Small intestine (tissue), 7 donors: Measurements from ENCODE around the gene RBMS3. TPM values are rescaled to one million over a fixed set of nuclear protein-coding genes. Genes with fewer than 3 reads are reported as not detected.

Experiments
- DNase-seq, 2 donors: peaks; one replicate each; pipeline versions ENCODE4 v3.0.0 to v3.0.0-alpha.2; 2013
- FAIRE-seq: peaks from 2 replicates; lab custom pipeline; 2012; peaks lifted over from hg19 to GRCh38; lab: Jason Lieb, UNC
- H3K27ac ChIP-seq, 3 donors: one replicate each; pipeline ENCODE4 v1.5.1; 2013; ENCODE audit warnings: low read length in 2 of 3, mild to moderate bottlenecking in 2 of 3, control low read depth in 1 of 3, inconsistent platforms in 1 of 3, low read depth in 1 of 3, moderate library complexity in 1 of 3
- H3K27me3 ChIP-seq, 3 donors: one replicate each; pipeline ENCODE4 v1.6.1; 2013; ENCODE audit warnings: low read length in 3 of 3, inconsistent platforms in 1 of 3; ENCODE audit not compliant: control insufficient read depth in 3 of 3, insufficient read depth in 3 of 3
- H3K36me3 ChIP-seq, 3 donors: one replicate each; pipeline ENCODE4 v1.6.1; 2013; ENCODE audit warnings: low read length in 3 of 3, inconsistent platforms in 1 of 3, low read depth in 1 of 3, mild to moderate bottlenecking in 1 of 3, moderate library complexity in 1 of 3; ENCODE audit not compliant: control insufficient read depth in 3 of 3, insufficient read depth in 2 of 3
- H3K4me1 ChIP-seq, 3 donors: one replicate each; pipeline ENCODE4 v1.6.1; 2013; ENCODE audit warnings: low read length in 2 of 3, inconsistent platforms in 1 of 3, low read depth in 1 of 3, mild to moderate bottlenecking in 1 of 3, moderate library complexity in 1 of 3; ENCODE audit not compliant: control insufficient read depth in 3 of 3, insufficient read depth in 2 of 3
- H3K4me3 ChIP-seq, 3 donors: one replicate each; pipeline ENCODE4 v1.5.1; 2013; ENCODE audit warnings: low read length in 3 of 3, control low read depth in 1 of 3, inconsistent platforms in 1 of 3, low read depth in 1 of 3, mild to moderate bottlenecking in 1 of 3, moderate library complexity in 1 of 3
- H3K9me3 ChIP-seq, 2 donors: one replicate each; pipeline ENCODE4 v1.6.1; 2013; ENCODE audit warnings: low read depth in 1 of 2, low read length in 1 of 2; ENCODE audit not compliant: control insufficient read depth in 2 of 2, insufficient read depth in 1 of 2
- WGBS, 3 donors: extraction: QIAGEN DNeasy Blood & Tissue Kit; methylation state at CpG; one replicate each; pipeline ENCODE4 v1.1.7; 2013; 5-methylcytosine and 5-hydroxymethylcytosine counted together
- polyA plus RNA-seq, 4 donors: library from polyadenylated mRNA; stranded (reverse) in 3 of 4; unstranded in 1 of 4; fragments of 200-250 nt in 3 of 4; fragments of 120-200 nt in 1 of 4; gene quantifications; one replicate each; pipeline versions ENCODE4 v1.2.1 to v1.2.3, GENCODE V29; 2013
- donor health status: healthy with polysubstance abuse.
- donor health status: control.
- donor health status: control.
- donor health status: Bipolar disorder and iron deficiency.
- donor health status: healthy.

The RBMS3 gene
- polyA plus RNA-seq, 4 donors: 0.81 to 6.4 (median 4.8) TPM; not detected in 1

- no peaks in the 10 kb centered on the region for H3K36me3 ChIP-seq
- peaks cover 0 to 3% of the 10 kb centered on the region in 2 donors for H3K9me3 ChIP-seq
- H3K27me3 ChIP-seq: no peaks in the 10 kb centered on the region
- H3K4me1 ChIP-seq: no peaks in the 10 kb centered on the region
- H3K4me3 ChIP-seq: no peak overlapping the region
- no peak for DNase-seq
- WGBS, 3 donors: 74 to 89% (median 79%) methylated on average over 1 of the region's 1 CpG
- FAIRE-seq: no peak
- H3K27ac ChIP-seq: no peak overlapping the region
Observed at GRCh38 chr3:29870136-29870535, 589.3 kb downstream of the RBMS3 start.

GRCh38 chr3:29871087-29871486 lies 590.2 kb downstream of the RBMS3 start:
- 27 to 62% (median 31%) methylated on average over 1 of the region's 1 CpG for WGBS, 3 donors

DNA sequence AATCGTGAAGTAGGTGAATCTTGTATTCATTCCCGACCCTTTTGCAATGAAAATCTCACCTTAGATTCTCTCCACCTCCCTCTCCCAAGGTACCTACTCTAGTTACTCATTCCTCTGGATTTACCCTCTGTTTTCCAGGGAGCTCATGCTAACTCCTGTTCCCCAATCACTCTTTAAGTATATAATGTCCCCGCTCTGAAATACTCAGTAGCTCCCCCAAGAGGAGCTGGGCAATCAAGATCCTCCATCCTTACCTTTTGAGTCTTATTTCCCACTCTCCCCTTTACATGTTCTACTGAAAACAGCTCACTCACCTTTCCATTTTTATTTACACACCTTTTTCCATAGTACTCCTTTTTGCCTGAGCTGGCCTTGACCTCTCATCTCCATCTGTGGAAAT lies 599.9 kb downstream of the RBMS3 start:
- Histone ChIP-seq H3K4me1 (no peaks in the 10 kb centered on the region), H3K27ac (no peak overlapping the region), H3K4me3 (no peak overlapping the region), H3K9me3 (no peaks in the 10 kb centered on the region), H3K27me3 (no peaks in the 10 kb centered on the region), H3K36me3 (no peaks in the 10 kb centered on the region)
- 71 to 88% (median 78%) methylated on average over 3 of the region's 3 CpGs for WGBS, 3 donors
- DNase-seq: no peak
- FAIRE-seq: no peak

More at GRCh38 chr3:29871087-29871486, 590.2 kb downstream of the RBMS3 start:
- no peaks in the 10 kb centered on the region for H3K4me1 ChIP-seq
- peaks cover 0 to 3% of the 10 kb centered on the region in 2 donors for H3K9me3 ChIP-seq
- DNase-seq (no peak), FAIRE-seq (no peak)
- H3K27ac ChIP-seq: no peak overlapping the region
- no peaks in the 10 kb centered on the region for H3K27me3 ChIP-seq
- H3K36me3 ChIP-seq: no peaks in the 10 kb centered on the region
- H3K4me3 ChIP-seq: no peak overlapping the region

DNA sequence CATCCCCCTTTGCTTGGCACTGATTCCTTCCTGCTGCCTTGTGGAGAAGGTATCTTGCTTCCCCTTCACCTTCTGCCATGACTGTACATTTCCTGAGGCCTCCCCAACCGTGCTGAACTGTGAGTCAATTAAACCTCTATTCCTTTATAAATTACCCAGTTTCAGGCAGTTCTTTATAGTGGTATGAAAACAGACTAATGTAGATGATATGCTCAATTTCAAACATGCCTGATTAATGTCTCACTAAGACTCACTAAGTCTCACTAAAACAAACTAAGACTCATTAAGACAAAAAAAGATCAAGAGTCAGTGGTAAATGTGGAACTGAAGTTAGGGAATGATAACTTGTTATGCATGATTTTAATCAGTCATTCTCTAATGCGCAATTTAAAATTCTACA lies 606.6 kb downstream of the RBMS3 start:
- WGBS, 3 donors: 64 to 73% (median 70%) methylated on average over 2 of the region's 2 CpGs
- no peaks in the 10 kb centered on the region for H3K4me1 ChIP-seq
- DNase-seq (no peak), FAIRE-seq (no peak)
- no peak overlapping the region for H3K4me3 ChIP-seq
- H3K36me3 ChIP-seq: no peaks in the 10 kb centered on the region
- no peaks in the 10 kb centered on the region for H3K27me3 ChIP-seq
- H3K9me3 ChIP-seq: no peaks in the 10 kb centered on the region
- H3K27ac ChIP-seq: no peak overlapping the region

DNA sequence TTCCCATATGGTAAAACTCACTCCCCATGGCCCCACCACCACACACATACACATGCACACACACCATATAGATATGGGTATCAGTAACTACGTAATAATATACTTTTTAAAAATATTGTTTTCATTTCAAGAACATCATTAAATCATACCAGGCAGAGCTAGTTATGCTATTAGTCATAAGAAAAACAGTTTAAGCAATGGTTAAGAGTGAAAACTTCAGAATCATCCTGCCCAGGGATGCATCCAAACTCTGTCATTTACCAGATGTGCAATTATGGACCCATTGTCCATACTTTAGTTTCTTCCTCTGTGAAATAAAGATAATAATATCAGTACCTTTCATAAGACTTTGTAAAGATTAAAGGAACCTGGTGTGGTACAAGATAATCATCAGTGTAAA lies 608.3 kb downstream of the RBMS3 start:
- no peak for DNase-seq
- no peak for FAIRE-seq
- no peak overlapping the region for H3K27ac ChIP-seq
- 78 to 88% (median 82%) methylated on average over 1 of the region's 1 CpG for WGBS, 3 donors
- H3K9me3 ChIP-seq: no peaks in the 10 kb centered on the region
- H3K27me3 ChIP-seq: no peaks in the 10 kb centered on the region
- no peak overlapping the region for H3K4me3 ChIP-seq
- no peaks in the 10 kb centered on the region for H3K4me1 ChIP-seq
- no peaks in the 10 kb centered on the region for H3K36me3 ChIP-seq

DNA sequence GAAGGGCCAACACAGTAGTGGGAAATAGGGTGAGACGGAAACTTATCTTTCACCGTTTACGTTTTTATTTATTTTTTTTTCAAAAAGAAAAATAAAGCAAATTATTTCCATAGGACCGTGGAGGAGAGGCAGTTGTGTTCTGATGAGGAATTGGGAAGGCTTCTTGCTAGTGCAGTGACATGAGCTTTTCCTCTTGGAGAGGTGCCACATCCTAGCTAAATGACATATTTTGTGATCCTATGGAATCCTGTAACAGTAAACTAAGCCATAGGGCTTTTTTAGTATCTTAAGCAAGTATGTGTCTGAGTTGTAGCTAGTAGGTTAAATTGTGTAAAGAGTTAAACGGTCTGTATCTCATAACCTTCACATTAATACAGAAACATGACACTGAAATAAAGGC lies 609.9 kb downstream of the RBMS3 start:
- Histone ChIP-seq H3K9me3 (no peaks in the 10 kb centered on the region), H3K27ac (no peak overlapping the region), H3K36me3 (no peaks in the 10 kb centered on the region), H3K4me3 (no peak overlapping the region), H3K4me1 (no peaks in the 10 kb centered on the region), H3K27me3 (no peaks in the 10 kb centered on the region)
- DNase-seq (no peak), FAIRE-seq (no peak)
- 75 to 84% (median 81%) methylated on average over 5 of the region's 5 CpGs for WGBS, 3 donors

GRCh38 chr3:29892976-29893554 lies 612.2 kb downstream of the RBMS3 start:
- Histone ChIP-seq H3K4me1 (no peaks in the 10 kb centered on the region), H3K27me3 (no peaks in the 10 kb centered on the region), H3K9me3 (no peaks in the 10 kb centered on the region), H3K27ac (no peak overlapping the region), H3K4me3 (no peak overlapping the region), H3K36me3 (no peaks in the 10 kb centered on the region)
- DNase-seq: no peak
- 78 to 81% (median 80%) methylated on average over 6 of the region's 6 CpGs for WGBS, 3 donors
- FAIRE-seq: no peak

GRCh38 chr3:29896856-29897255 lies 616.0 kb downstream of the RBMS3 start:
- 64 to 81% (median 78%) methylated on average over 3 of the region's 3 CpGs for WGBS, 3 donors
- DNase-seq: no peak
- Histone ChIP-seq H3K36me3 (no peaks in the 10 kb centered on the region), H3K9me3 (no peaks in the 10 kb centered on the region), H3K27me3 (no peaks in the 10 kb centered on the region), H3K4me1 (no peaks in the 10 kb centered on the region), H3K4me3 (no peak overlapping the region), H3K27ac (no peak overlapping the region)
- no peak for FAIRE-seq
